DOHH2 (cell line): ENCODE results near the gene VN1R4.
"Not testable (repeated sequence)": the region's sequence is repeated elsewhere in the genome, so short reads cannot be mapped to it uniquely, and the experiment has no call there.

ENCODE experiments used
- CTCF ChIP-seq: fragments of 200-600 bp; sonication (generic); IDR thresholded peaks from one replicate; pipeline ENCODE4 v1.5.1; 2014; ENCODE audit warnings: antibody characterized with exemption, mild to moderate bottlenecking, low read depth, low read length; ENCODE audit not compliant: poor library complexity, severe bottlenecking
- EZH2phosphoT487 ChIP-seq: fragments of 200-600 bp; sonication (generic); IDR thresholded peaks from 2 replicates; pipeline ENCODE4 v1.6.1; 2017; ENCODE audit warnings: borderline replicate concordance, mild to moderate bottlenecking, antibody characterized with exemption, low read length, moderate library complexity, mixed read lengths

GRCh38 chr19:53267623-53268022 is at the start of gene VN1R4:
- not testable (repeated sequence) for TF ChIP-seq CTCF, EZH2phosphoT487
